C4-2B (cell line): Measurements from ENCODE around the gene SH3RF3.

Experiments used
- CTCF ChIP-seq: fragments of 450-650 bp; conservative IDR thresholded peaks from 2 replicates; pipeline ENCODE4 v1.5.1; 2017; ENCODE audit warnings: mild to moderate bottlenecking
- ZFX ChIP-seq: fragments of 450-650 bp; IDR thresholded peaks from 2 replicates; pipeline ENCODE4 v1.6.1; 2017

DNA sequence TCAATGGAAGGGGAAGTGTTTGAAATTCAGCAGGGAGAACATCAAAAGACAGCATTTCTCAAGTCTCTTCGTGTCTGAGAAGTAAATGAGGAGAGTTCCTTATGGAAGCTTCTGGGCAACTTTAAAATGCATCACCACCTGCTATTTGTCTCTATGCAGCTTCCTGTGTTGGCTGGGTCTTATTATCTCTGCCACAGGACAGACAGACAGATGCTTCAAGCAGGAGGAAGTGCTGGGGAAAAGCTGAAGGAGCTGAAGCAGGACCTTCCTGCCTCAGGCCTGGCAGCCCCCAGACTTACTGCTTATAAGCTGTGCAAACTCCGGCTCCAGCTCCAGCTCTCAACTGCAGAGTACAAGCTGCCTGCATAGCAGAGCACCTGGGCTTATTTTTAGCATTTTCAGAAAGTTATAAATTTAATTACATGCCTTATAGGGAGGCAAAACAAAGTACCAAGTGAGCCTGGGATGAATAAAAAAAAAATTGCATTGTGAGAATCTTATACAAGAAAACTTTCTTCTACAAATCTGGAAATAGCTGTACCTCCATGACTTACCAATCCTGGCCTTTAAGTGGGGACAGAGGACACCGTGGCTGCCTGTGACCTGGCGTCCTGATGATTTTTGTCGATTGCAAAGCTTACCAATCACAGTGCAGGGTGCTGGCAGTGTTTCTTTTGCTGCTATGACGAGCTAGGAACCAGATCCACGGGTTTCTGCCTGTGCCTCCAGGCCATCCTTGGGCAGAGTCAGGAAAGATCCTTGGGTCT lies 278.5 kb downstream of the SH3RF3 start:
- TF ChIP-seq CTCF (no peak), ZFX (no peak)
